ENCODE measurements around the gene LRP8.
A peak's percentile ranks its signal among the peaks of the same experiment; 100 is the strongest.

The LRP8 gene

DNA sequence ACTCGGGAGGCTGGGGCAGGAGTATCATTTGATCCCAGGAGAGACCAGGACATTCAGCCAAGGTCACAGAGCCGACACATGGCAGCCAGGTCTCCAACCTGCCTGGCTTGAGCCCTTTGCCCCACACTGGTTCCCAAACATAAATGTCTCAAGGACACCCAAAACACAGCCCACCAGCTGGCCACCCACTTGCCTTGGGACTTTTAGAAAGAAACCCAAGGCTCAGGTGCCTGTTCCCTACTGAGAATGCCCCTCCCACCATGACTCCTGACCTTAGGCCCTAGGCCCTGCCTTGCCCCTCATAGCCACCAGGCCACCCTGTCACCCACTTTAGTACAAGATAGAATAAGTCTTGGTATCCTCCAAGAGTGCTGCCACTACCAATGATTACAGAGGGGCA is 41.9 kb upstream of the LRP8 start:
- Histone ChIP-seq H3K4me1 (ENCODE audit: control insufficient read depth, insufficient read depth, low read length, poor library complexity, severe bottlenecking) (peaks cover 17% of the 10 kb centered on the region), H3K27me3 (replicated peaks; ENCODE audit: control insufficient read depth, insufficient read depth, low read length, poor library complexity, severe bottlenecking) (no peaks in the 10 kb centered on the region), H3K36me3 (ENCODE audit: control insufficient read depth, insufficient read depth, low read length) (no peaks in the 10 kb centered on the region), H3K4me3 (ENCODE audit: insufficient read depth, low read depth, low read length, poor library complexity, severe bottlenecking) (no peak overlapping the region), H3K9me3 (ENCODE audit: control insufficient read depth, low read length) (no peaks in the 10 kb centered on the region), H3K27ac (ENCODE audit: insufficient read depth, low read length, poor library complexity, severe bottlenecking) (no peak overlapping the region)
- no peak for DNase-seq

- no peak for DNase-seq
- H3K4me1 ChIP-seq (ENCODE audit: control insufficient read depth, insufficient read depth, low read length, poor library complexity, severe bottlenecking) = peaks cover 17% of the 10 kb centered on the region
- no peak overlapping the region for H3K27ac ChIP-seq (ENCODE audit: insufficient read depth, low read length, poor library complexity, severe bottlenecking)
- no peaks in the 10 kb centered on the region for H3K36me3 ChIP-seq (ENCODE audit: control insufficient read depth, insufficient read depth, low read length)
- no peaks in the 10 kb centered on the region for H3K9me3 ChIP-seq (ENCODE audit: control insufficient read depth, low read length)
- H3K4me3 ChIP-seq (ENCODE audit: insufficient read depth, low read depth, low read length, poor library complexity, severe bottlenecking) = no peak overlapping the region
- H3K27me3 ChIP-seq (replicated peaks; ENCODE audit: control insufficient read depth, insufficient read depth, low read length, poor library complexity, severe bottlenecking) = no peaks in the 10 kb centered on the region
Observed at GRCh38 chr1:53369034-53369750, 41.3 kb upstream of the LRP8 start.

- H3K27ac ChIP-seq (ENCODE audit: insufficient read depth, low read length, poor library complexity, severe bottlenecking) = no peak overlapping the region
- H3K36me3 ChIP-seq (ENCODE audit: control insufficient read depth, insufficient read depth, low read length) = no peaks in the 10 kb centered on the region
- H3K4me1 ChIP-seq (ENCODE audit: control insufficient read depth, insufficient read depth, low read length, poor library complexity, severe bottlenecking) = peaks cover 17% of the 10 kb centered on the region
- H3K4me3 ChIP-seq (ENCODE audit: insufficient read depth, low read depth, low read length, poor library complexity, severe bottlenecking) = peak overlapping the region; percentile 26
- no peak for DNase-seq
- no peaks in the 10 kb centered on the region for H3K27me3 ChIP-seq (replicated peaks; ENCODE audit: control insufficient read depth, insufficient read depth, low read length, poor library complexity, severe bottlenecking)
- no peaks in the 10 kb centered on the region for H3K9me3 ChIP-seq (ENCODE audit: control insufficient read depth, low read length)
Observed at GRCh38 chr1:53368314-53369033, 40.6 kb upstream of the LRP8 start.

GRCh38 chr1:53367503-53368313 is 39.8 kb upstream of the LRP8 start:
- H3K4me1 ChIP-seq (ENCODE audit: control insufficient read depth, insufficient read depth, low read length, poor library complexity, severe bottlenecking) = peaks cover 17% of the 10 kb centered on the region
- H3K9me3 ChIP-seq (ENCODE audit: control insufficient read depth, low read length) = no peaks in the 10 kb centered on the region
- H3K27me3 ChIP-seq (replicated peaks; ENCODE audit: control insufficient read depth, insufficient read depth, low read length, poor library complexity, severe bottlenecking) = no peaks in the 10 kb centered on the region
- H3K27ac ChIP-seq (ENCODE audit: insufficient read depth, low read length, poor library complexity, severe bottlenecking) = peak overlapping the region; percentile 2
- no peak for DNase-seq
- H3K4me3 ChIP-seq (ENCODE audit: insufficient read depth, low read depth, low read length, poor library complexity, severe bottlenecking) = peak overlapping the region; percentile 26
- no peaks in the 10 kb centered on the region for H3K36me3 ChIP-seq (ENCODE audit: control insufficient read depth, insufficient read depth, low read length)

GRCh38 chr1:53366901-53367502 is 39.1 kb upstream of the LRP8 start:
- Histone ChIP-seq H3K4me1 (ENCODE audit: control insufficient read depth, insufficient read depth, low read length, poor library complexity, severe bottlenecking) (peaks cover 17% of the 10 kb centered on the region), H3K4me3 (ENCODE audit: insufficient read depth, low read depth, low read length, poor library complexity, severe bottlenecking) (peak overlapping the region; percentile 26), H3K9me3 (ENCODE audit: control insufficient read depth, low read length) (no peaks in the 10 kb centered on the region), H3K27me3 (replicated peaks; ENCODE audit: control insufficient read depth, insufficient read depth, low read length, poor library complexity, severe bottlenecking) (no peaks in the 10 kb centered on the region), H3K36me3 (ENCODE audit: control insufficient read depth, insufficient read depth, low read length) (no peaks in the 10 kb centered on the region), H3K27ac (ENCODE audit: insufficient read depth, low read length, poor library complexity, severe bottlenecking) (no peak overlapping the region)
- no peak for DNase-seq

DNA sequence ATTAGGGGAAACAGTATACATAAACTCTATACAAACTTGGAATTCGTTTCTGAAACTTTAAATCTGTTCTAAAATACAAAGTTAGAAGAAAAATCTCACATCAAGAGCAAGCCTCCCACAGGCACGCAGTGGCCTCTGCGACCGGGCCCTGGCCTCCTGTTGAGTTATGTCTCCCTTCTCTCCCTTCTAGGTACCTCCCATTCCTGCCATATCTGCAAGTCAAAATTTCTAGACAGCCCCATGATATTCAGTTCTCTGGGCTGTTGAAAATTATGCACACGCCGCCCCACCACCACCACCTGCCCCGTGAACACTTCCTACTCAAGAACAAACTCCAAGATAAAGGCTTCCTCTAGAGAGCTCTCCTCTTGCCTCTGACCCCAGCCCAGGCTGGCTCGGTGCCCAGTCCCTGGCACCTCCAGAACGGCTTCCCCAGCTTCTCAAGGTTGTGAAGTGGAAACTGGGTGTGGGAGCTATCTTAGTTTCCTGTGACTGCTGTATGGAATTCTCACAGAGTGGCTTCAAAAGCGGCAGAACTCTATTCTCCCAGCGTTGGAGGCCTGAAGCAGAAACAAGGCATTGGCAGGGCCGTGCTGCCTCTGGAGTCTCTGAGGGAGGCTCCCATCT is 37.7 kb upstream of the LRP8 start:
- no peaks in the 10 kb centered on the region for H3K27me3 ChIP-seq (replicated peaks; ENCODE audit: control insufficient read depth, insufficient read depth, low read length, poor library complexity, severe bottlenecking)
- no peak overlapping the region for H3K4me3 ChIP-seq (ENCODE audit: insufficient read depth, low read depth, low read length, poor library complexity, severe bottlenecking)
- H3K9me3 ChIP-seq (ENCODE audit: control insufficient read depth, low read length) = no peaks in the 10 kb centered on the region
- no peak overlapping the region for H3K27ac ChIP-seq (ENCODE audit: insufficient read depth, low read length, poor library complexity, severe bottlenecking)
- no peaks in the 10 kb centered on the region for H3K36me3 ChIP-seq (ENCODE audit: control insufficient read depth, insufficient read depth, low read length)
- DNase-seq = no peak
- H3K4me1 ChIP-seq (ENCODE audit: control insufficient read depth, insufficient read depth, low read length, poor library complexity, severe bottlenecking) = peaks cover 17% of the 10 kb centered on the region

DNA sequence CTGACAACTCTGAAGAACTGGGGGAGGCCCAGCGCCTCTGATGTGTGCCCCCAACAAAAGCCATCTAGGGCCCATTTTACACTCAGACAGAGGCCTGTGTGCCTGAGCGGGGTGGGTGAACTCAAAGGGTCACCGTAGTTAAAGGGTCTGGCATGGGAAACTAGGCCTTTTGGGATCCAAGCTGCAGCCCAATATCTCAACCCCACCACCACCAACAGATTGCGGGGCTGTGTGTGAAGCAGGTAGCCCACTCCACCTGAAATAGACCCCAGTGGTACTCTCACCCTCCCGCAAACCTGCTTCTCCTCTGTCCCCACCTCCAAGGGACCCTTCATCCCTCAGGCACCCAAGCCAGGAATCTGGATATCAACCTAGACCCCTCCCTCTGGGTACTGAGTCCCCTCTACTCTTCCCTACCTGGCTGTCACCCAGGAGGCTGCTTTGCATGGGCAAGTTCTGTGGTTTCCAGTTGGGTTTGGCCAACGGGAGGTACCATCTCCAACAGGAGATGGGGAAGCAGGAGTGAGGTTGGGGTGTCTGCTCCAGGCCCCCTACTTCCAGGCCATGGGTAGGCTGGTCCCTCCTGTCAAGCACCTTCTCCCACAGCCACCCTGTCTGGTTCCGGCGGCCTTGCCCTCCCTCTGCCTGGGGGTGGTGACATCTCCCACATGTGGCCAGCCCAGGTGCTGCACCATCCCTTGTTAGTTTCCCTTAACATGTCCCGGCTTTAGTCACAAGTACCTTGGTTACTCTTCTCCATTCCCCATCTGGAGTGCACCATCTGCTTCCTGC is 35.2 kb upstream of the LRP8 start:
- peaks cover 9% of the 10 kb centered on the region for H3K4me1 ChIP-seq (ENCODE audit: control insufficient read depth, insufficient read depth, low read length, poor library complexity, severe bottlenecking)
- H3K27me3 ChIP-seq (replicated peaks; ENCODE audit: control insufficient read depth, insufficient read depth, low read length, poor library complexity, severe bottlenecking) = no peaks in the 10 kb centered on the region
- H3K4me3 ChIP-seq (ENCODE audit: insufficient read depth, low read depth, low read length, poor library complexity, severe bottlenecking) = no peak overlapping the region
- H3K36me3 ChIP-seq (ENCODE audit: control insufficient read depth, insufficient read depth, low read length) = no peaks in the 10 kb centered on the region
- no peak for DNase-seq
- no peak overlapping the region for H3K27ac ChIP-seq (ENCODE audit: insufficient read depth, low read length, poor library complexity, severe bottlenecking)
- H3K9me3 ChIP-seq (ENCODE audit: control insufficient read depth, low read length) = no peaks in the 10 kb centered on the region

DNA sequence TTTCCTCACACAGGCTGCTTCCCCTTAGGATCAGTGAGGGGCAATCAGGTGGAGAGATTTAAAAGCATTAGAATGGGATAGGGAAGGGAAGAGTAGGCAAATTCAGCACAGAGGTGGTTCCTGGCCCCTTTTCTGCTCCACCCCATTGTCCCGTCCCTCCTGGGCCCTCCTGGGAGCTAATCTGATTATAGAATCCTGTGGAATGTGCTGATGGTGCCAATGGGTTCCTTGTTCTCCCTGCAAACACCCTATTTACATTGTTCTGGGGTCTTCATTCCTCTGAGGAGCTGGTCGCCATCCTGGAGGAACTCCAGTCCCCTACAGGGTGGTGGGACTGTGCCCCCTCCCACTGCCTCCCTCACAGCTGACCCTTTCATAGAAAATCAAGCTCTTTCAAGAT is 34.4 kb upstream of the LRP8 start:
- DNase-seq = no peak
- Histone ChIP-seq H3K9me3 (ENCODE audit: control insufficient read depth, low read length) (no peaks in the 10 kb centered on the region), H3K36me3 (ENCODE audit: control insufficient read depth, insufficient read depth, low read length) (no peaks in the 10 kb centered on the region), H3K27ac (ENCODE audit: insufficient read depth, low read length, poor library complexity, severe bottlenecking) (no peak overlapping the region), H3K4me1 (ENCODE audit: control insufficient read depth, insufficient read depth, low read length, poor library complexity, severe bottlenecking) (peaks cover 2% of the 10 kb centered on the region), H3K4me3 (ENCODE audit: insufficient read depth, low read depth, low read length, poor library complexity, severe bottlenecking) (no peak overlapping the region), H3K27me3 (replicated peaks; ENCODE audit: control insufficient read depth, insufficient read depth, low read length, poor library complexity, severe bottlenecking) (no peaks in the 10 kb centered on the region)

GRCh38 chr1:53361541-53361961 is 33.7 kb upstream of the LRP8 start:
- Histone ChIP-seq H3K27me3 (replicated peaks; ENCODE audit: control insufficient read depth, insufficient read depth, low read length, poor library complexity, severe bottlenecking) (no peaks in the 10 kb centered on the region), H3K36me3 (ENCODE audit: control insufficient read depth, insufficient read depth, low read length) (no peaks in the 10 kb centered on the region), H3K27ac (ENCODE audit: insufficient read depth, low read length, poor library complexity, severe bottlenecking) (no peak overlapping the region), H3K9me3 (ENCODE audit: control insufficient read depth, low read length) (peaks cover 6% of the 10 kb centered on the region), H3K4me3 (ENCODE audit: insufficient read depth, low read depth, low read length, poor library complexity, severe bottlenecking) (no peak overlapping the region), H3K4me1 (ENCODE audit: control insufficient read depth, insufficient read depth, low read length, poor library complexity, severe bottlenecking) (no peaks in the 10 kb centered on the region)
- DNase-seq = no peak

All from effector memory CD4-positive, alpha-beta T cell (primary cell).